Neutrophil (primary cell): ENCODE results near the gene WSB2.

Experiments
- H3K27ac ChIP-seq: fragments of 200-600 bp; sonication (generic); 2 replicates; pipeline ENCODE4 v1.5.1; 2016; ENCODE audit warnings: mild to moderate bottlenecking, moderate library complexity
- H3K27me3 ChIP-seq: fragments of 200-600 bp; sonication (generic); 2 replicates; pipeline ENCODE4 v1.6.0; 2016; ENCODE audit warnings: mild to moderate bottlenecking
- H3K36me3 ChIP-seq: fragments of 200-600 bp; sonication (generic); 2 replicates; pipeline ENCODE4 v1.5.1; 2017
- H3K4me1 ChIP-seq, 2 experiments: fragments of 200-600 bp in 1 of 2; sonication (generic) in 1 of 2; 1 replicate in 1 of 2; 2 replicates in 1 of 2; pipeline versions ENCODE4 v1.5.1 to v1.6.1; 2013 to 2016; ENCODE audit warnings: low read depth in 1 of 2, low read length in 1 of 2, mild to moderate bottlenecking in 1 of 2, moderate library complexity in 1 of 2; ENCODE audit not compliant: control insufficient read depth in 1 of 2, insufficient read depth in 1 of 2
- H3K4me3 ChIP-seq, 2 experiments: fragments of 200-600 bp in 1 of 2; sonication (generic) in 1 of 2; 1 replicate in 1 of 2; 2 replicates in 1 of 2; pipeline ENCODE4 v1.5.1; 2013 to 2016; ENCODE audit warnings: low read depth in 1 of 2, low read length in 1 of 2, mild to moderate bottlenecking in 1 of 2, moderate library complexity in 1 of 2
- H3K9me3 ChIP-seq: fragments of 200-600 bp; sonication (generic); 2 replicates; pipeline ENCODE4 v1.5.1; 2016
- CTCF ChIP-seq: fragments of 200-600 bp; sonication (generic); IDR thresholded peaks from 2 replicates; pipeline ENCODE4 v1.5.1; 2016; ENCODE audit warnings: antibody characterized with exemption

The WSB2 gene

GRCh38 chr12:118038137-118038536, 22.8 kb downstream of the WSB2 start:
- TF ChIP-seq CTCF = no peak
- no peak overlapping the region for H3K27ac ChIP-seq
- no peaks in the 10 kb centered on the region for H3K4me1 ChIP-seq
- peaks cover 94% of the 10 kb centered on the region for H3K36me3 ChIP-seq
- H3K27me3 ChIP-seq = no peaks in the 10 kb centered on the region
- H3K9me3 ChIP-seq = no peaks in the 10 kb centered on the region
- no peak overlapping the region for H3K4me3 ChIP-seq

GRCh38 chr12:118036672-118037411, 24.1 kb downstream of the WSB2 start:
- no peak for TF ChIP-seq CTCF
- Histone ChIP-seq H3K4me1 (no peaks in the 10 kb centered on the region), H3K36me3 (peaks cover 94% of the 10 kb centered on the region)

GRCh38 chr12:118035190-118036041, 25.6 kb downstream of the WSB2 start:
- Histone ChIP-seq H3K36me3 (peaks cover 94% of the 10 kb centered on the region), H3K9me3 (no peaks in the 10 kb centered on the region), H3K27me3 (no peaks in the 10 kb centered on the region), H3K4me1 (no peaks in the 10 kb centered on the region), H3K4me3 (no peak overlapping the region), H3K27ac (no peak overlapping the region)
- no peak for TF ChIP-seq CTCF

More at GRCh38 chr12:118036672-118037411, 24.1 kb downstream of the WSB2 start:
- H3K9me3 ChIP-seq = no peaks in the 10 kb centered on the region
- no peak overlapping the region for H3K27ac ChIP-seq
- no peak overlapping the region for H3K4me3 ChIP-seq
- no peaks in the 10 kb centered on the region for H3K27me3 ChIP-seq

- TF ChIP-seq CTCF = no peak
- Histone ChIP-seq H3K27ac (no peak overlapping the region), H3K4me3 (no peak overlapping the region), H3K27me3 (no peaks in the 10 kb centered on the region), H3K9me3 (no peaks in the 10 kb centered on the region), H3K4me1 (no peaks in the 10 kb centered on the region), H3K36me3 (peaks cover 93% of the 10 kb centered on the region)
Measured at GRCh38 chr12:118034429-118035189, 26.4 kb downstream of the WSB2 start.

GRCh38 chr12:118033902-118034301, 27.1 kb downstream of the WSB2 start:
- Histone ChIP-seq H3K36me3 (peaks cover 92% of the 10 kb centered on the region), H3K9me3 (no peaks in the 10 kb centered on the region), H3K27ac (no peak overlapping the region), H3K4me3 (no peak overlapping the region), H3K27me3 (no peaks in the 10 kb centered on the region), H3K4me1 (no peaks in the 10 kb centered on the region)
- no peak for TF ChIP-seq CTCF
